OCI-LY3 (cell line): ENCODE results near the gene MFAP2.
"Not testable (repeated sequence)": the region's sequence is repeated elsewhere in the genome, so short reads cannot be mapped to it uniquely, and the experiment has no call there.

ENCODE experiments used
- H2AFZ ChIP-seq: fragments of 200-600, 300-600 bp; shearing (Covaris generic); 2 replicates; pipeline ENCODE4 v1.6.0; 2014; ENCODE audit warnings: antibody characterized with exemption, low read depth, low read length
- H3K27ac ChIP-seq: fragments of 200-600, 300-600 bp; sonication (generic); 2 replicates; pipeline ENCODE4 v1.5.1; 2014; ENCODE audit warnings: mild to moderate bottlenecking, low read length, moderate library complexity, mixed read lengths
- H3K27me3 ChIP-seq: fragments of 200-600, 300-600 bp; sonication (generic); 2 replicates; pipeline ENCODE4 v1.6.1; 2014; ENCODE audit warnings: low read depth, low read length, mixed read lengths
- H3K36me3 ChIP-seq: fragments of 200-600, 300-600 bp; sonication (generic); replicated peaks from 2 replicates; pipeline ENCODE3; 2014; ENCODE audit warnings: low read depth, low read length, mixed read lengths
- H3K4me1 ChIP-seq: fragments of 300-600, 200-600 bp; sonication (generic); 2 replicates; pipeline ENCODE4 v1.6.1; 2014; ENCODE audit warnings: low read length, mixed read lengths
- H3K4me2 ChIP-seq: fragments of 200-600, 300-600 bp; sonication (generic); 2 replicates; pipeline ENCODE4 v1.6.1; 2014; ENCODE audit warnings: low read length, mixed read lengths
- H3K4me3 ChIP-seq: fragments of 300-600, 200-600 bp; sonication (generic); 2 replicates; pipeline ENCODE4 v1.5.1; 2014; ENCODE audit warnings: antibody characterized with exemption, mild to moderate bottlenecking, low read length, moderate library complexity
- H3K79me2 ChIP-seq: fragments of 300-600, 200-600 bp; shearing (Covaris generic); 2 replicates; pipeline ENCODE4 v1.6.1; 2014; ENCODE audit warnings: mild to moderate bottlenecking, low read length, mixed read lengths
- H3K9ac ChIP-seq: fragments of 300-600, 200-600 bp; shearing (Covaris generic); 2 replicates; pipeline ENCODE4 v1.6.0; 2014; ENCODE audit warnings: mild to moderate bottlenecking, low read length, moderate library complexity
- H3K9me3 ChIP-seq: fragments of 200-600, 300-600 bp; shearing (Covaris generic); 2 replicates; pipeline ENCODE4 v1.6.1; 2014; ENCODE audit warnings: low read length, mixed read lengths; ENCODE audit not compliant: insufficient read depth
- H4K20me1 ChIP-seq: fragments of 200-600, 300-600 bp; sonication (generic); 2 replicates; pipeline ENCODE4 v1.6.1; 2016; ENCODE audit warnings: low read length, mixed read lengths; ENCODE audit not compliant: insufficient read depth
- EZH2phosphoT487 ChIP-seq: fragments of 200-600 bp; shearing (Covaris generic); IDR thresholded peaks from 2 replicates; pipeline ENCODE4 v1.6.1; 2018; ENCODE audit warnings: antibody characterized with exemption, mixed run types, low read depth
- TF ChIP-seq, protein P1 (sequence below): fragments of 200-600, 300-600 bp; sonication (generic); IDR thresholded peaks from 2 replicates; pipeline ENCODE4 v1.5.1; 2014; ENCODE audit warnings: antibody characterized with exemption, low read length, low read depth

The MFAP2 gene

DNA sequence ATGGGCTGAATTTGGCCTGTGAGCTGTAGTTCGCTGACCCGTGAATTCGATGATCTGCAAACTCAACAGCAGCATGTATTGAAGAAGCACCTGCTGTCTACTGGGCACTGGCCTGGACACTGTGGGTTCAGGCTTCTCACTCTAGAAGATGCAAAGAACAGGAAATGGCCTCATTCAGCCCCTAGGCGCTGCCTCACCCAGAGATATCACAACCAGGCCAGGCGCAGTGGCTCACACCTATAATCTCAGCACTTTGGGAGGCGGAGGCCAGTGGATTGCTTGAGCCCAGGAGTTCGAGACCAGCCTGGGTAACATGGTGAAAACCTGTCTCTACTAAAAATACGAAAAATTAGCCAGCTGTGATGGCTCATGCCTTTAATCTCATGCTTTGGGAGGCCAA, 23.6 kb downstream of the MFAP2 start:
- no peak overlapping the region for H3K27ac ChIP-seq
- H3K4me1 ChIP-seq: no peaks in the 10 kb centered on the region
- TF ChIP-seq, protein P1, sequence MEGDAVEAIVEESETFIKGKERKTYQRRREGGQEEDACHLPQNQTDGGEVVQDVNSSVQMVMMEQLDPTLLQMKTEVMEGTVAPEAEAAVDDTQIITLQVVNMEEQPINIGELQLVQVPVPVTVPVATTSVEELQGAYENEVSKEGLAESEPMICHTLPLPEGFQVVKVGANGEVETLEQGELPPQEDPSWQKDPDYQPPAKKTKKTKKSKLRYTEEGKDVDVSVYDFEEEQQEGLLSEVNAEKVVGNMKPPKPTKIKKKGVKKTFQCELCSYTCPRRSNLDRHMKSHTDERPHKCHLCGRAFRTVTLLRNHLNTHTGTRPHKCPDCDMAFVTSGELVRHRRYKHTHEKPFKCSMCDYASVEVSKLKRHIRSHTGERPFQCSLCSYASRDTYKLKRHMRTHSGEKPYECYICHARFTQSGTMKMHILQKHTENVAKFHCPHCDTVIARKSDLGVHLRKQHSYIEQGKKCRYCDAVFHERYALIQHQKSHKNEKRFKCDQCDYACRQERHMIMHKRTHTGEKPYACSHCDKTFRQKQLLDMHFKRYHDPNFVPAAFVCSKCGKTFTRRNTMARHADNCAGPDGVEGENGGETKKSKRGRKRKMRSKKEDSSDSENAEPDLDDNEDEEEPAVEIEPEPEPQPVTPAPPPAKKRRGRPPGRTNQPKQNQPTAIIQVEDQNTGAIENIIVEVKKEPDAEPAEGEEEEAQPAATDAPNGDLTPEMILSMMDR: no peak
- no peak for TF ChIP-seq EZH2phosphoT487
- no peak overlapping the region for H3K4me2 ChIP-seq
- H4K20me1 ChIP-seq: no peaks in the 10 kb centered on the region
- no peaks in the 10 kb centered on the region for H3K79me2 ChIP-seq
- H3K27me3 ChIP-seq: no peaks in the 10 kb centered on the region
- H3K9ac ChIP-seq: no peak overlapping the region
- H3K9me3 ChIP-seq: no peaks in the 10 kb centered on the region
- H3K36me3 ChIP-seq: no peaks in the 10 kb centered on the region
- no peak overlapping the region for H2AFZ ChIP-seq
- H3K4me3 ChIP-seq: no peak overlapping the region

DNA sequence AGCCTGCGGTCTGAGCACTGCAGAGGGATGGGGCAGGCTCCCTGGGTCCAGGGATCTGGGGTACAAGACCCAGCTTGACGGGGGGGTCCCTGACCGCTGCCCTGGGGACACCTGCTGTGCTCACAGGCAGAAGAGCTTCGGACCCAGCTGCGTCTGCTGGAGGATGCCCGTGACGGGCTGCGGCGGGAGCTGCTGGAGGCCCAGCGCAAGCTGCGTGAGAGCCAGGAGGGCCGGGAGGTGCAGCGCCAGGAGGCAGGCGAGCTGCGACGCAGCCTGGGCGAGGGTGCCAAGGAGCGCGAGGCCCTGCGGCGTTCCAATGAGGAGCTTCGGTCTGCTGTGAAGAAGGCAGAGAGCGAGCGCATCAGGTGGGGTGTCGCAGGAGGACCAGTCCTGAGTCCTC, 25.2 kb downstream of the MFAP2 start:
- TF ChIP-seq, protein P1: no peak
- TF ChIP-seq EZH2phosphoT487: no peak
- Histone ChIP-seq H3K4me1 (no peaks in the 10 kb centered on the region), H3K9ac (no peak overlapping the region), H3K4me2 (no peak overlapping the region), H3K9me3 (no peaks in the 10 kb centered on the region), H3K27me3 (no peaks in the 10 kb centered on the region), H3K36me3 (no peaks in the 10 kb centered on the region), H3K79me2 (no peaks in the 10 kb centered on the region), H3K4me3 (no peak overlapping the region), H4K20me1 (no peaks in the 10 kb centered on the region; the same call in 1 of the 2 replicates), H3K27ac (no peak overlapping the region), H2AFZ (no peak overlapping the region)

DNA sequence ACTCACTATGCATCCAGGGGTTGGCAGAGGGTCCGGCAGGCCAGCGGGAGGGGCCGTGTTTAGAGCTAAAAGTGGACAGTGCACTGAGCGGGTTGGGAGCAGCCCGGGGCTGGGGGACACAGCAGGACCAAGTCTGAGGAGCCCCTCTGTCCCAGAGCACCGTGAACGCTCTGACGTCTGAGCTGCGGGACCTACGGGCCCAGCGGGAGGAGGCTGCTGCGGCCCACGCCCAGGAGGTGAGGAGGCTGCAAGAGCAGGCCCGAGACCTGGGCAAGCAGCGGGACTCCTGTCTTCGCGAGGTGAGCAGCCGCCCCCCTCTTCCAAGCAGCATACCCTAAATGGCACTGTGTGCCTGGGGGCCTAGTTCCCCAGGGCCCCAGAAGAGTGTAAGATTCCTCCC, 25.8 kb downstream of the MFAP2 start:
- no peaks in the 10 kb centered on the region for H3K36me3 ChIP-seq
- no peak overlapping the region for H3K9ac ChIP-seq
- TF ChIP-seq, protein P1: no peak
- TF ChIP-seq EZH2phosphoT487: no peak
- H3K79me2 ChIP-seq: no peaks in the 10 kb centered on the region
- no peaks in the 10 kb centered on the region; the same call in 1 of the 2 replicates for H4K20me1 ChIP-seq
- no peak overlapping the region for H3K4me3 ChIP-seq
- no peak overlapping the region for H3K27ac ChIP-seq
- no peak overlapping the region for H2AFZ ChIP-seq
- no peaks in the 10 kb centered on the region for H3K4me1 ChIP-seq
- no peak overlapping the region for H3K4me2 ChIP-seq
- H3K9me3 ChIP-seq: no peaks in the 10 kb centered on the region
- H3K27me3 ChIP-seq: no peaks in the 10 kb centered on the region

DNA sequence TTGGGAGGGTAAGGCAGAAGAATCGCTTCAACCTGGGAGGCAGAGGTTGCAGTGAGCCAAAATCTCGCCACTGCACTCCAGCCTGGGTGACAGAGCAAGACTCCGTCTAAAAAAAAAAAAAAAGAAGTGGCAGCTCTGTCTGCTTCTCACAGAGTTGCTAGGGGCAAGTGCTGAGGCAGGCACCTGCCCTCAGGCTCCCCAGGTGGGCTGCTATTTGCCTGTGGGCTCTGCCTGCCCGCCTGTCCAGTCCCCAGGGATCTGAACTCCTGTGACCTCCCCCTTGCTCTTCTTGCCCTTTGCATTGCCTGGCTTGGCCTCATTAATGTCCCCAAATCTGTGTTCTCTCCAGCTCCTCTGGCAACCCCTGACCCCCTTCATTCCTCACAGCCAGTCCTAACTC, 28.0 kb downstream of the MFAP2 start:
- not testable (repeated sequence) for H3K4me1 ChIP-seq, H3K9ac ChIP-seq, H3K27me3 ChIP-seq, H3K4me2 ChIP-seq, H2AFZ ChIP-seq, H3K27ac ChIP-seq, H3K79me2 ChIP-seq, H3K4me3 ChIP-seq, H3K9me3 ChIP-seq, H3K36me3 ChIP-seq, H4K20me1 ChIP-seq

DNA sequence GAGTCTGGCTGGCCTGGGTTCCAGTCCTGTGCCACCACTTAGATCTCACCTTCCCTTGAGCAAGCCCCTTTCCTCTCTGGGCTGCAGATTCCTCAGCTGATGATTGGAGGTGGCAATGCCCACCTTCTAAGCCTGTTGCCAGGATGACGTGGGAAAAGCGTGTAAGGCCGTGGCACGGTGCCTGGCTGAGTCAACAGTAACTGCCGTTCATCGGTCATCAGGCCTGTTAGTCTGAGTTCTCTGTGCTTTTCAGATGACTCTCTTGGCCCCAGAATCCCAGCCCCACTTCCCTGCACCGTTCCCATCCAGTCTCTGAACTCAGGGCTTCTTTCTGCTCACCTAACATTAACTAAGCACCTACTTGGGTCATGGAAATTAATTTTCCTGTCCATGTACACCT, 31.4 kb downstream of the MFAP2 start:
- H3K9me3 ChIP-seq, H3K79me2 ChIP-seq, H3K36me3 ChIP-seq, H3K27ac ChIP-seq, H3K9ac ChIP-seq, H3K4me3 ChIP-seq, H3K4me1 ChIP-seq, H2AFZ ChIP-seq, H4K20me1 ChIP-seq, H3K27me3 ChIP-seq, H3K4me2 ChIP-seq: not testable (repeated sequence)

DNA sequence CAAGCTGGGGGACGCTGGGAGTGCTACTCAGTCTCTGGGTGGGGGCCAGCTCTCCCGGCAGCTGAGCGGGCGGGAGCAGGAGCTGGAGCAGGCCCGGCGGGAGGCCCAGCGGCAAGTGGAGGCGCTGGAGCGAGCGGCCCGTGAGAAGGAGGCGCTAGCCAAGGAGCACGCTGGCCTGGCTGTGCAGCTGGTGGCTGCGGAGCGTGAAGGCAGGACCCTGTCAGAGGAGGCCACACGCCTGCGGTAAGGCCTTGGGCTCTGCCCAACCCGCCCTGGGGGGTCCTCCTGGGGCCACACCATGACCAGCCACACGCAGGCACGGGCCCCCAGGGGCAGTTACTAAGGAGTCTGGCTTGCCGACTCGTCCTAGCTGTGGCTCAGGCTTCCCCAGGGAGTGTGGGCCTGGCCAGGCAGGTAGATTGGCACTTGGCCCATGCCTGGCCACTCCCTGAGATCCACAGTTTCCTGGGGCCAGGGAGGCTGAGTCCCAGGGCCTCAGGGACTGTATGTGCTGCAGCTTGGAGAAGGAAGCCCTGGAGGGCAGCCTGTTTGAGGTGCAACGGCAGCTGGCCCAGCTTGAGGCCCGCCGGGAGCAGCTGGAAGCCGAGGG, 32.0 kb downstream of the MFAP2 start:
- not testable (repeated sequence) for H3K27me3 ChIP-seq, H4K20me1 ChIP-seq, H2AFZ ChIP-seq, H3K27ac ChIP-seq, H3K4me3 ChIP-seq, H3K4me1 ChIP-seq, H3K9ac ChIP-seq, H3K9me3 ChIP-seq, H3K4me2 ChIP-seq, H3K79me2 ChIP-seq, H3K36me3 ChIP-seq
